SK-N-SH treated with all-trans-retinoic acid at 6 μM for 48 hours (cell line): Measurements from ENCODE around the gene NEURL1.

ENCODE experiments used
- ATAC-seq: fragments of 200-7000 bp; cut with Tn5 transposase; 3 replicates; pipeline ENCODE4 v1.9.1; 2020; ENCODE audit warnings: mild to moderate bottlenecking, moderate library complexity
- ARNTL ChIP-seq: fragments of 450-650 bp; formaldehyde crosslinking; IDR thresholded peaks from 2 replicates; pipeline ENCODE4 v1.5.0; 2020; ENCODE audit warnings: low read depth, mild to moderate bottlenecking, moderate library complexity, borderline replicate concordance
- BACH2 ChIP-seq: fragments of 250-450 bp; sonication (Bioruptor Pico); IDR thresholded peaks from 2 replicates; pipeline ENCODE4 v1.9.0; 2021; ENCODE audit warnings: mild to moderate bottlenecking, borderline replicate concordance
- ESRRG ChIP-seq: fragments of 250-450 bp; sonication (Bioruptor Pico); IDR thresholded peaks from 2 replicates; pipeline ENCODE4 v1.6.1; 2021; ENCODE audit warnings: mild to moderate bottlenecking
- GLIS3 ChIP-seq: fragments of 250-450 bp; sonication (Bioruptor Pico); IDR thresholded peaks from 2 replicates; pipeline ENCODE4 v1.5.0; 2020; ENCODE audit warnings: mild to moderate bottlenecking, moderate library complexity
- ISL1 ChIP-seq: fragments of 250-450 bp; sonication (Bioruptor Pico); IDR thresholded peaks from 2 replicates; pipeline ENCODE4 v2.1.2; 2022; ENCODE audit warnings: mild to moderate bottlenecking, moderate library complexity
- OSR1 ChIP-seq: fragments of 250-450 bp; sonication (Bioruptor Pico); IDR thresholded peaks from 2 replicates; pipeline ENCODE4 v1.8.0; 2022; ENCODE audit warnings: moderate library complexity, mild to moderate bottlenecking, inconsistent platforms
- PPARA ChIP-seq: fragments of 250-450 bp; sonication (Bioruptor Pico); IDR thresholded peaks from 2 replicates; pipeline ENCODE4 v1.5.0; 2020; ENCODE audit warnings: mild to moderate bottlenecking, borderline replicate concordance
- RARB ChIP-seq: fragments of 250-450 bp; sonication (Bioruptor Pico); IDR thresholded peaks from 2 replicates; pipeline ENCODE4 v1.8.0; 2021; ENCODE audit warnings: mild to moderate bottlenecking, moderate library complexity
- TCF4 ChIP-seq: fragments of 250-450 bp; sonication (Bioruptor Pico); IDR thresholded peaks from 2 replicates; pipeline ENCODE4 v1.8.0; 2021; ENCODE audit warnings: mild to moderate bottlenecking, moderate library complexity, borderline replicate concordance
- TOX ChIP-seq: fragments of 250-450 bp; sonication (Bioruptor Pico); IDR thresholded peaks from 2 replicates; pipeline ENCODE4 v1.8.0; 2021; ENCODE audit warnings: mild to moderate bottlenecking, moderate library complexity, borderline replicate concordance
- ZC3H10 ChIP-seq: fragments of 250-450 bp; sonication (Bioruptor Pico); IDR thresholded peaks from 2 replicates; pipeline ENCODE4 v1.5.1; 2021; ENCODE audit warnings: mild to moderate bottlenecking, moderate library complexity
- ZFP3 ChIP-seq: fragments of 250-450 bp; sonication (Bioruptor Pico); IDR thresholded peaks from 2 replicates; pipeline ENCODE4 v1.5.0; 2020; ENCODE audit warnings: mild to moderate bottlenecking, moderate library complexity
- ZFP30 ChIP-seq: fragments of 450-650 bp; formaldehyde crosslinking; IDR thresholded peaks from 2 replicates; pipeline ENCODE4 v1.5.0; 2022; ENCODE audit warnings: mild to moderate bottlenecking, moderate library complexity
- ZNF565 ChIP-seq: fragments of 450-650 bp; formaldehyde crosslinking; conservative IDR thresholded peaks from 2 replicates; pipeline ENCODE4 v1.5.0; 2020; ENCODE audit warnings: low read depth, mild to moderate bottlenecking, moderate library complexity
- ZNF70 ChIP-seq: fragments of 450-650 bp; formaldehyde crosslinking; IDR thresholded peaks from 2 replicates; pipeline ENCODE4 v1.5.0; 2020; ENCODE audit warnings: mild to moderate bottlenecking, moderate library complexity
- ZNF8 ChIP-seq: fragments of 450-650 bp; formaldehyde crosslinking; IDR thresholded peaks from 2 replicates; pipeline ENCODE4 v1.5.0; 2020; ENCODE audit warnings: mild to moderate bottlenecking, moderate library complexity
- TF ChIP-seq, protein P1 (sequence below): fragments of 250-450 bp; sonication (Bioruptor Pico); IDR thresholded peaks from 2 replicates; pipeline ENCODE4 v1.5.0; 2020; ENCODE audit warnings: mild to moderate bottlenecking, moderate library complexity
- TF ChIP-seq, protein P2 (sequence below): fragments of 250-450 bp; sonication (Bioruptor Pico); IDR thresholded peaks from 2 replicates; pipeline ENCODE4 v1.5.1; 2020; ENCODE audit warnings: low read depth, mild to moderate bottlenecking, moderate library complexity
- TF ChIP-seq, protein P3 (sequence below): fragments of 250-450 bp; sonication (Bioruptor Pico); IDR thresholded peaks from 2 replicates; pipeline ENCODE4 v1.5.1; 2021; ENCODE audit warnings: mild to moderate bottlenecking, moderate library complexity
- TF ChIP-seq, protein P4 (sequence below): fragments of 250-450 bp; sonication (Bioruptor Pico); IDR thresholded peaks from 2 replicates; pipeline ENCODE4 v1.8.0; 2021; ENCODE audit warnings: low read depth, mild to moderate bottlenecking, moderate library complexity, borderline replicate concordance
- TF ChIP-seq, protein P5 (sequence below): fragments of 250-450 bp; sonication (Bioruptor Pico); IDR thresholded peaks from 2 replicates; pipeline ENCODE4 v1.8.0; 2020; ENCODE audit warnings: mild to moderate bottlenecking, moderate library complexity, borderline replicate concordance

NEURL1 gene

DNA sequence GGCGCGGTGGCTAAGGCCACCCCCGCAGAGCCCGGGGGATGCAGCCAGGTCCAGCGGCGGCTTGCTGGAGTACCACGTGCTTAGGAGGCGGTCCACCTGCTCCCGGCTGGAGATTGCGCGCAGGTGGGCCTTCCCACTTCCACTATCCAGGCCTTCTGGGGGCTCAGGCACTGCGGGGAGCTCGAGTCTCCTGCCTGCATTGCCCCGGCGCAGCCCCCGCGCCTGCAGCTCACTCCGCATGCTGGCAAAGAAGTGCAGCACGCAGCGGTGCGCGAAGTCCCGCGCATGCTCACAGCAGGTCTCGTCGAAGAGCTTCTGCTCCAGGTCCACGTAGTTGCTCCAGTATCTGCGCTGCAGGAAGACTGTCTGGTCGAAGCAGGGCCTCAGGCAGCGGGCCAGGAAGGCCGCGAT is 20.2 kb upstream of the NEURL1 start:
- no peak for ATAC-seq

DNA sequence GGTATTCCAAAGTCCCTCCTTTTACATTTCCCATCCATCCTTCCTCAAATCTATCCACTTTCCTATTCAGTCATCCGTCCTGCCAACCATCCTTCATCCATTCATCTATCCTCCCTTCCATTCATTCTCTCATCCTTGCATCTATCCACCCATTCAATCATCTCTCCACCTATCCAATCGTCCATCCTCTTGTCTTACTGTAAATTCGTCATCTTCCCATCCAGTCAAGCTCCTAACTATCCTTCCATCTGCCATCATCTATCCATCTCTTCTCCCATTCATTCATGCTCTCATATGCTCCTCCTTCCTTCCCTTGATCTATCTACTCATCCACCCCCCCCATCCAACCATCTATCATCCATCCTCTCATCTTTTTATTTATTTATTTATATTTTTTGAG is 19.4 kb upstream of the NEURL1 start:
- TF ChIP-seq ZNF8 (CRISPR knock-in tag) (no peak), GLIS3 (CRISPR knock-in tag) (no peak), ZNF565 (CRISPR knock-in tag) (no peak), ISL1 (no peak), ZNF70 (CRISPR knock-in tag) (no peak), BACH2 (no peak), ARNTL (CRISPR knock-in tag) (no peak), ZC3H10 (CRISPR knock-in tag) (no peak), ZFP3 (CRISPR knock-in tag) (no peak), OSR1 (CRISPR knock-in tag) (no peak), ZFP30 (CRISPR knock-in tag) (no peak), ESRRG (CRISPR knock-in tag) (no peak), PPARA (CRISPR knock-in tag) (no peak)
- TF ChIP-seq, protein P1, sequence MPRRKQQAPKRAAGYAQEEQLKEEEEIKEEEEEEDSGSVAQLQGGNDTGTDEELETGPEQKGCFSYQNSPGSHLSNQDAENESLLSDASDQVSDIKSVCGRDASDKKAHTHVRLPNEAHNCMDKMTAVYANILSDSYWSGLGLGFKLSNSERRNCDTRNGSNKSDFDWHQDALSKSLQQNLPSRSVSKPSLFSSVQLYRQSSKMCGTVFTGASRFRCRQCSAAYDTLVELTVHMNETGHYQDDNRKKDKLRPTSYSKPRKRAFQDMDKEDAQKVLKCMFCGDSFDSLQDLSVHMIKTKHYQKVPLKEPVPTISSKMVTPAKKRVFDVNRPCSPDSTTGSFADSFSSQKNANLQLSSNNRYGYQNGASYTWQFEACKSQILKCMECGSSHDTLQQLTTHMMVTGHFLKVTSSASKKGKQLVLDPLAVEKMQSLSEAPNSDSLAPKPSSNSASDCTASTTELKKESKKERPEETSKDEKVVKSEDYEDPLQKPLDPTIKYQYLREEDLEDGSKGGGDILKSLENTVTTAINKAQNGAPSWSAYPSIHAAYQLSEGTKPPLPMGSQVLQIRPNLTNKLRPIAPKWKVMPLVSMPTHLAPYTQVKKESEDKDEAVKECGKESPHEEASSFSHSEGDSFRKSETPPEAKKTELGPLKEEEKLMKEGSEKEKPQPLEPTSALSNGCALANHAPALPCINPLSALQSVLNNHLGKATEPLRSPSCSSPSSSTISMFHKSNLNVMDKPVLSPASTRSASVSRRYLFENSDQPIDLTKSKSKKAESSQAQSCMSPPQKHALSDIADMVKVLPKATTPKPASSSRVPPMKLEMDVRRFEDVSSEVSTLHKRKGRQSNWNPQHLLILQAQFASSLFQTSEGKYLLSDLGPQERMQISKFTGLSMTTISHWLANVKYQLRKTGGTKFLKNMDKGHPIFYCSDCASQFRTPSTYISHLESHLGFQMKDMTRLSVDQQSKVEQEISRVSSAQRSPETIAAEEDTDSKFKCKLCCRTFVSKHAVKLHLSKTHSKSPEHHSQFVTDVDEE (CRISPR knock-in tag), result no peak
- TF ChIP-seq, protein P2, sequence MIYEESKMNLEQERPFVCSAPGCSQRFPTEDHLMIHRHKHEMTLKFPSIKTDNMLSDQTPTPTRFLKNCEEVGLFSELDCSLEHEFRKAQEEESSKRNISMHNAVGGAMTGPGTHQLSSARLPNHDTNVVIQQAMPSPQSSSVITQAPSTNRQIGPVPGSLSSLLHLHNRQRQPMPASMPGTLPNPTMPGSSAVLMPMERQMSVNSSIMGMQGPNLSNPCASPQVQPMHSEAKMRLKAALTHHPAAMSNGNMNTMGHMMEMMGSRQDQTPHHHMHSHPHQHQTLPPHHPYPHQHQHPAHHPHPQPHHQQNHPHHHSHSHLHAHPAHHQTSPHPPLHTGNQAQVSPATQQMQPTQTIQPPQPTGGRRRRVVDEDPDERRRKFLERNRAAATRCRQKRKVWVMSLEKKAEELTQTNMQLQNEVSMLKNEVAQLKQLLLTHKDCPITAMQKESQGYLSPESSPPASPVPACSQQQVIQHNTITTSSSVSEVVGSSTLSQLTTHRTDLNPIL, result no peak
- TF ChIP-seq, protein P3, sequence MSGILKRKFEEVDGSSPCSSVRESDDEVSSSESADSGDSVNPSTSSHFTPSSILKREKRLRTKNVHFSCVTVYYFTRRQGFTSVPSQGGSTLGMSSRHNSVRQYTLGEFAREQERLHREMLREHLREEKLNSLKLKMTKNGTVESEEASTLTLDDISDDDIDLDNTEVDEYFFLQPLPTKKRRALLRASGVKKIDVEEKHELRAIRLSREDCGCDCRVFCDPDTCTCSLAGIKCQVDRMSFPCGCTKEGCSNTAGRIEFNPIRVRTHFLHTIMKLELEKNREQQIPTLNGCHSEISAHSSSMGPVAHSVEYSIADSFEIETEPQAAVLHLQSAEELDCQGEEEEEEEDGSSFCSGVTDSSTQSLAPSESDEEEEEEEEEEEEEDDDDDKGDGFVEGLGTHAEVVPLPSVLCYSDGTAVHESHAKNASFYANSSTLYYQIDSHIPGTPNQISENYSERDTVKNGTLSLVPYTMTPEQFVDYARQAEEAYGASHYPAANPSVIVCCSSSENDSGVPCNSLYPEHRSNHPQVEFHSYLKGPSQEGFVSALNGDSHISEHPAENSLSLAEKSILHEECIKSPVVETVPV (CRISPR knock-in tag), result no peak
- TF ChIP-seq, protein P4, sequence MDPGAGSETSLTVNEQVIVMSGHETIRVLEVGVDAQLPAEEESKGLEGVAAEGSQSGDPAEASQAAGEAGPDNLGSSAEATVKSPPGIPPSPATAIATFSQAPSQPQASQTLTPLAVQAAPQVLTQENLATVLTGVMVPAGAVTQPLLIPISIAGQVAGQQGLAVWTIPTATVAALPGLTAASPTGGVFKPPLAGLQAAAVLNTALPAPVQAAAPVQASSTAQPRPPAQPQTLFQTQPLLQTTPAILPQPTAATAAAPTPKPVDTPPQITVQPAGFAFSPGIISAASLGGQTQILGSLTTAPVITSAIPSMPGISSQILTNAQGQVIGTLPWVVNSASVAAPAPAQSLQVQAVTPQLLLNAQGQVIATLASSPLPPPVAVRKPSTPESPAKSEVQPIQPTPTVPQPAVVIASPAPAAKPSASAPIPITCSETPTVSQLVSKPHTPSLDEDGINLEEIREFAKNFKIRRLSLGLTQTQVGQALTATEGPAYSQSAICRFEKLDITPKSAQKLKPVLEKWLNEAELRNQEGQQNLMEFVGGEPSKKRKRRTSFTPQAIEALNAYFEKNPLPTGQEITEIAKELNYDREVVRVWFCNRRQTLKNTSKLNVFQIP (CRISPR knock-in tag), result no peak
- no peak for ATAC-seq

More for the DNA sequence above, 20.2 kb upstream of the NEURL1 start:
- TF ChIP-seq, protein P2, result no peak
- no peak for TF ChIP-seq ESRRG (CRISPR knock-in tag)
- TF ChIP-seq ZNF565 (CRISPR knock-in tag), result no peak
- TF ChIP-seq, protein P5, sequence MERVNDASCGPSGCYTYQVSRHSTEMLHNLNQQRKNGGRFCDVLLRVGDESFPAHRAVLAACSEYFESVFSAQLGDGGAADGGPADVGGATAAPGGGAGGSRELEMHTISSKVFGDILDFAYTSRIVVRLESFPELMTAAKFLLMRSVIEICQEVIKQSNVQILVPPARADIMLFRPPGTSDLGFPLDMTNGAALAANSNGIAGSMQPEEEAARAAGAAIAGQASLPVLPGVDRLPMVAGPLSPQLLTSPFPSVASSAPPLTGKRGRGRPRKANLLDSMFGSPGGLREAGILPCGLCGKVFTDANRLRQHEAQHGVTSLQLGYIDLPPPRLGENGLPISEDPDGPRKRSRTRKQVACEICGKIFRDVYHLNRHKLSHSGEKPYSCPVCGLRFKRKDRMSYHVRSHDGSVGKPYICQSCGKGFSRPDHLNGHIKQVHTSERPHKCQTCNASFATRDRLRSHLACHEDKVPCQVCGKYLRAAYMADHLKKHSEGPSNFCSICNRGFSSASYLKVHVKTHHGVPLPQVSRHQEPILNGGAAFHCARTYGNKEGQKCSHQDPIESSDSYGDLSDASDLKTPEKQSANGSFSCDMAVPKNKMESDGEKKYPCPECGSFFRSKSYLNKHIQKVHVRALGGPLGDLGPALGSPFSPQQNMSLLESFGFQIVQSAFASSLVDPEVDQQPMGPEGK (CRISPR knock-in tag), result no peak
- TF ChIP-seq, protein P1 (CRISPR knock-in tag), result no peak
- no peak for TF ChIP-seq ARNTL (CRISPR knock-in tag)
- TF ChIP-seq TOX (CRISPR knock-in tag), result no peak
- no peak for TF ChIP-seq ISL1
- TF ChIP-seq ZNF8 (CRISPR knock-in tag), result no peak
- TF ChIP-seq RARB (CRISPR knock-in tag), result no peak
- no peak for TF ChIP-seq TCF4 (CRISPR knock-in tag)
- TF ChIP-seq, all 23 proteins: peak for 0
